Body of pancreas (tissue), 4 donors: ENCODE data around the gene KCTD15. TPM values are rescaled to one million over a fixed set of nuclear protein-coding genes. Genes with fewer than 3 reads are reported as not detected.

Experiments
- ATAC-seq: fragments of 150-250 bp; one replicate; pipeline ENCODE4 v1.9.1; 2016
- DNase-seq, 4 donors: peaks; one replicate each; pipeline ENCODE4 v3.0.0-alpha.2; 2019
- H3K27ac ChIP-seq, 4 donors: fragments of 200-600 bp; sonication (generic); 1 replicate in 3 of 4; 2 replicates in 1 of 4; pipeline versions ENCODE4 v1.5.1 to v1.6.1; 2016 to 2019; ENCODE audit warnings: mild to moderate bottlenecking in 1 of 4, mixed read lengths in 1 of 4, moderate library complexity in 1 of 4
- H3K27me3 ChIP-seq, 2 donors: fragments of 200-600 bp; sonication (generic); one replicate each; pipeline ENCODE4 v1.6.0; 2016; ENCODE audit warnings: mild to moderate bottlenecking in 1 of 2
- H3K36me3 ChIP-seq, 2 donors: fragments of 200-600 bp; sonication (generic); replicated peaks in 1 of 2; 2 replicates each; pipeline ENCODE4 v1.5.1; 2016; ENCODE audit warnings: low read depth in 2 of 2; ENCODE audit not compliant: insufficient read depth in 1 of 2
- H3K4me1 ChIP-seq: fragments of 200-600 bp; sonication (generic); one replicate; pipeline ENCODE4 v1.6.0; 2016
- H3K4me3 ChIP-seq, 2 donors: fragments of 200-600 bp; sonication (generic); 1 replicate in 1 of 2; 2 replicates in 1 of 2; pipeline ENCODE4 v1.5.1; 2016 to 2019
- H3K9me3 ChIP-seq, 3 donors: fragments of 200-600 bp; sonication (generic); 1 replicate in 2 of 3; 2 replicates in 1 of 3; pipeline ENCODE4 v1.5.1; 2016
- POLR2A ChIP-seq, 3 donors: fragments of 450-650 bp; IDR thresholded peaks; one replicate each; pipeline ENCODE4 v1.6.1; 2016; ENCODE audit warnings: antibody characterized with exemption in 3 of 3, mild to moderate bottlenecking in 2 of 3
- WGBS, 2 donors: methylation state at CpG; one replicate each; pipeline ENCODE4 v1.1.5; 2017; 5-methylcytosine and 5-hydroxymethylcytosine counted together
- intact Hi-C: fragments of 100-400 bp; cut with DNase I; formaldehyde crosslinking; loops from one replicate; pipeline ENCODE4 v1.15.1; 2023
- total RNA-seq, 2 donors: library from RNA; depleted of rRNA; stranded (reverse); fragments of >200 nt; gene quantifications; one replicate each; pipeline ENCODE4 v1.1.0, GENCODE V29; 2016
- TF ChIP-seq, protein P1 (sequence below), 7 experiments: fragments of 450-650 bp in 4 of 7; fragments of 200-600 bp in 3 of 7; sonication (generic) in 3 of 7; IDR thresholded peaks; one replicate each; pipeline ENCODE4 v1.5.1; 2016 to 2019; ENCODE audit warnings: antibody characterized with exemption in 7 of 7

Gene KCTD15
- total RNA-seq, 2 donors from 2014 or later, result 31.6 to 52.1 TPM

DNA sequence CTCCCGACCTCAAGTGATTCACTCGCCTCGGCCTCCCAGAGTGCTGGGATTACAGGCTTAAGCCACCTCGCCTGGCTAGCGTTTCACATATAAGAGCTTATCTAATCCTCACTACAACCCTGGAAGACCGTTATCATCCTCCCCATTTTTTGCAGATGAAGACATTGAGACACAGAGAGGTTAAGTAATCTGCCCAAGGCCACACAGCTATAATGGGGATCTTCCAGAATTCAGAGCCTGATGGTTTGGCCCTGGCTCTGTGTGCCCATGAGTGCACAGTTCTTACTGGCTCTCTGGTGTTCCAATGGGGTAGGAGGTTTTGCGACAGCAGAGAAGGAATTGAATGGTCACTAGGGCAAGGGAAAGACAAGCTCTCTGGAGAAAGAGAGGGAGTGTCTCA, 16.8 kb upstream of the KCTD15 start:
- H3K4me3 ChIP-seq, result no peak overlapping the region
- TF ChIP-seq, protein P1, sequence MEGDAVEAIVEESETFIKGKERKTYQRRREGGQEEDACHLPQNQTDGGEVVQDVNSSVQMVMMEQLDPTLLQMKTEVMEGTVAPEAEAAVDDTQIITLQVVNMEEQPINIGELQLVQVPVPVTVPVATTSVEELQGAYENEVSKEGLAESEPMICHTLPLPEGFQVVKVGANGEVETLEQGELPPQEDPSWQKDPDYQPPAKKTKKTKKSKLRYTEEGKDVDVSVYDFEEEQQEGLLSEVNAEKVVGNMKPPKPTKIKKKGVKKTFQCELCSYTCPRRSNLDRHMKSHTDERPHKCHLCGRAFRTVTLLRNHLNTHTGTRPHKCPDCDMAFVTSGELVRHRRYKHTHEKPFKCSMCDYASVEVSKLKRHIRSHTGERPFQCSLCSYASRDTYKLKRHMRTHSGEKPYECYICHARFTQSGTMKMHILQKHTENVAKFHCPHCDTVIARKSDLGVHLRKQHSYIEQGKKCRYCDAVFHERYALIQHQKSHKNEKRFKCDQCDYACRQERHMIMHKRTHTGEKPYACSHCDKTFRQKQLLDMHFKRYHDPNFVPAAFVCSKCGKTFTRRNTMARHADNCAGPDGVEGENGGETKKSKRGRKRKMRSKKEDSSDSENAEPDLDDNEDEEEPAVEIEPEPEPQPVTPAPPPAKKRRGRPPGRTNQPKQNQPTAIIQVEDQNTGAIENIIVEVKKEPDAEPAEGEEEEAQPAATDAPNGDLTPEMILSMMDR (IDR thresholded peaks at IDR 0.05), result no peak
- no peak for TF ChIP-seq POLR2A (IDR thresholded peaks at IDR 0.05)

DNA sequence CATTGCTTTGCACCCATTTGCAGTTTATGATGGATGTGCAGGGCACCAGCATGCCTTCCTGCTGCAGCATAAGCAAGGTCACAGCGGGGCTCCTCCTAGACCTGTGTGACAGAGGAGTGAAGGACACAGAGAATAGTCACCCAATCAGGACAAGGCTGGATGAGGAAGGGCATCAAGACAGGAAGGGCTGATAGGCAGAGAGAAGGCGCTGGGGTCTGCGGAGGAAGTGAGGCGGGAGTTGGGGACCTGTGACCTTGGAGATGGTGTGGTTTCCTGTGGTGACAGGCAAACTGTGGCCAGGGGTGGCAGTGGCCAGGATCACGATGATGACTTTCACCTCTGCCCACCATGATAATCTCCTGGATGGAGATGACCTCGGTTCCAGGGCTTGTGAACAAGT, 16.4 kb upstream of the KCTD15 start:
- no peak for TF ChIP-seq POLR2A (IDR thresholded peaks at IDR 0.05)
- TF ChIP-seq, protein P1 (IDR thresholded peaks at IDR 0.05), result no peak
- Histone ChIP-seq H3K9me3 (no peaks in the 10 kb centered on the region), H3K36me3 (no peaks in the 10 kb centered on the region), H3K27ac (no peak overlapping the region), H3K4me1 (peaks cover 12% of the 10 kb centered on the region), H3K27me3 (peaks cover 0 to 5% of the 10 kb centered on the region in 2 donors), H3K4me3 (no peak overlapping the region)
- ATAC-seq, result no peak
- 29 to 30% methylated on average over 6 of the region's 6 CpGs for WGBS, 2 donors
- no peak for DNase-seq
- intact Hi-C loops, result loop anchor here (2.0 to 5.0 kb wide), 2 partner anchors 222 to 319 kb away; no protein-coding TSS in a partner anchor

More for the DNA sequence above, 16.8 kb upstream of the KCTD15 start:
- ATAC-seq (no peak), DNase-seq (no peak)
- intact Hi-C loops, result loop anchor here (2.0 to 5.0 kb wide), 2 partner anchors 222 to 319 kb away; no protein-coding TSS in a partner anchor
- H3K27ac ChIP-seq, result no peak overlapping the region
- H3K4me1 ChIP-seq, result peaks cover 12% of the 10 kb centered on the region
- 68 to 73% methylated on average over 7 of the region's 7 CpGs for WGBS, 2 donors
- H3K27me3 ChIP-seq, result peaks cover 0 to 5% of the 10 kb centered on the region in 2 donors
- H3K36me3 ChIP-seq, result no peaks in the 10 kb centered on the region
- H3K9me3 ChIP-seq, result no peaks in the 10 kb centered on the region

DNA sequence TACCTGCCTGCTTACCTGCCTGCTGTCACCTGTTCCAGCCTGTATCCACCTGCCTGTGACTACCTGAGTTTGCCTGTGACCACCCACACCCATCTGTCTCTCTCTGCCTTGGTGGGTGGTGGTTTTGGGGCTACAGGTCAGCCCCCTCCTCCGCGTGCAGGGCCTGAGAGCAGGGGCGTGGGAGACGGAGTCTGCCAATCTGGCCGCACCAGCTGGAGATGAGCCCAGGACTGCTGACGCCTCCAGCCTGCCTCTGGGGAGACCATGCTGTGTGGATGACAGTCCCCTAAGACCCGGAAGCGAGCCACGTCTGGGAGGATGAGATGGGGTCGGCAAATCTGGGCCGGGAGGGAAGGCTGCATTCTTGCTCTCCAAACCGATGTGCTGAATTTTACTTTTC, 15.9 kb upstream of the KCTD15 start:
- no peaks in the 10 kb centered on the region for H3K9me3 ChIP-seq
- TF ChIP-seq, protein P1 (IDR thresholded peaks at IDR 0.05), result no peak
- no peak for TF ChIP-seq POLR2A (IDR thresholded peaks at IDR 0.05)
- intact Hi-C loops, result loop anchor here (2.0 to 5.0 kb wide), 2 partner anchors 222 to 318 kb away; no protein-coding TSS in a partner anchor
- 50 to 60% methylated on average over 10 to 12 of the region's 12 CpGs for WGBS, 2 donors
- peaks cover 0 to 5% of the 10 kb centered on the region in 2 donors for H3K27me3 ChIP-seq
- no peak for DNase-seq
- no peak overlapping the region for H3K4me3 ChIP-seq
- no peaks in the 10 kb centered on the region for H3K36me3 ChIP-seq
- peaks cover 12% of the 10 kb centered on the region for H3K4me1 ChIP-seq
- no peak overlapping the region for H3K27ac ChIP-seq
- ATAC-seq, result no peak

DNA sequence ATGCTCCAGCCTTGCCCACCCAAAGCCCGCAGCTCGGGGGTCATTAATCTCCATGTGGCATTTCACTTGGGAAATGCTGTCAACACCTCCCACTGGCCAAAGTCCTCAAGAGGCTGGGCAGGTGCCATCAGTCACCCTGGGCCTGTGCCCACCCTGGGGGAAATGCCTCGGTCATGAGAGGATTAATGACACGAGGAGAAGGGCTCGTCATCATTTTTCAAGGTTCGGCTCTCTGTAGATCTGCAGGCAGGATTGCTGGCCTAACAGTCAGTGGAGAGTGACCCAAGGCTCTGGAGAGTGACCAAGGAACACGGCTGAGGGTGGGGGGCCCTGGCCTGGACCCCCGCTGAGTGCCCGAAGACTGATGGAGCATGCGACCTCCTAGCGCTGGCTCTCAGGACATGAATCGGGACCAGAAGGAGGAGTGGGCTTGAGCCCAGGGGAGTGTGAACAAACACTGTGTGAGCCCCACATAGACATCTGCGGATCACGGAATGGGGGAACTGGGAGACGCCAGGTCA, 15.2 kb upstream of the KCTD15 start:
- WGBS, 2 donors, result 59 to 71% methylated on average over 13 to 15 of the region's 15 CpGs
- no peak for ATAC-seq
- H3K27ac ChIP-seq, result no peak overlapping the region
- peaks cover 12% of the 10 kb centered on the region for H3K4me1 ChIP-seq
- no peak for DNase-seq
- H3K4me3 ChIP-seq, result no peak overlapping the region
- peaks cover 0 to 5% of the 10 kb centered on the region in 2 donors for H3K27me3 ChIP-seq
- intact Hi-C loops, result loop anchor here (2.0 to 5.0 kb wide), 2 partner anchors 221 to 317 kb away; no protein-coding TSS in a partner anchor
- no peaks in the 10 kb centered on the region for H3K9me3 ChIP-seq
- no peaks in the 10 kb centered on the region for H3K36me3 ChIP-seq
- no peak for TF ChIP-seq POLR2A (IDR thresholded peaks at IDR 0.05)
- TF ChIP-seq, protein P1 (IDR thresholded peaks at IDR 0.05), result no peak

DNA sequence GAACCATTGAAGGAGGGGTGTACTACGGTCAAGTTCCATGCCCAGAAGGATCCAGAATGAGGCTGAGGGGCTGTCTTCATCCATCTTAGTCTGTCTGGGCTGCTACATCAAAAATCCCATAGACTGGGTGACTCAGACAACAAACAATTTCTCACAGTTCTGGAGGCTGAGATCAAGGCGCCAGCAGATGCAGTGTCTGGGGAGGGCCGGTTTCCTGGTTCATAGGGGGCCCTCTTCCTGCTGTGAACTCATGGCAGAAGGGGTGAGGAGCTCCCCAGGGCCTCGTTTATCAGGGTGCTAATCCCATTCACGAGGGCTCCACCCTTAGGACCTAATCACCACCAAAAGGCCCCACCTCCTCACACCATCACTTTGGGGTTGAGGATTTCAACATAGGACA, 14.7 kb upstream of the KCTD15 start:
- no peak for TF ChIP-seq POLR2A (IDR thresholded peaks at IDR 0.05)
- TF ChIP-seq, protein P1 (IDR thresholded peaks at IDR 0.05), result no peak
- WGBS, 2 donors, result 68% methylated on average over 3 to 5 of the region's 5 CpGs
- Histone ChIP-seq H3K4me1 (peaks cover 12% of the 10 kb centered on the region), H3K36me3 (no peaks in the 10 kb centered on the region), H3K27ac (no peak overlapping the region), H3K4me3 (no peak overlapping the region), H3K9me3 (no peaks in the 10 kb centered on the region), H3K27me3 (peaks cover 0 to 5% of the 10 kb centered on the region in 2 donors)
- ATAC-seq, result no peak
- intact Hi-C loops, result loop anchor here (2.0 to 5.0 kb wide), 2 partner anchors 220 to 317 kb away; no protein-coding TSS in a partner anchor
- DNase-seq, result no peak
